Keratinocyte (primary cell): ENCODE data around the gene ZFYVE28. TPM values are rescaled to one million over a fixed set of nuclear protein-coding genes. Genes with fewer than 3 reads are reported as not detected.

Experiments used
- DNase-seq: peaks from one replicate; pipeline ENCODE4 v3.0.0-alpha.2; 2011; ENCODE audit warnings: low read depth, missing footprints, low spot score
- FAIRE-seq: peaks from 2 replicates; lab custom pipeline; 2011; peaks lifted over from hg19 to GRCh38; lab: Jason Lieb, UNC
- H2AFZ ChIP-seq: 2 replicates; pipeline ENCODE4 v1.6.0; 2012; ENCODE audit warnings: low read length, control low read depth, inconsistent platforms; ENCODE audit not compliant: control insufficient read depth
- H3K27ac ChIP-seq: 2 replicates; pipeline ENCODE4 v1.5.1; 2011; ENCODE audit warnings: low read length; ENCODE audit not compliant: control insufficient read depth, insufficient read depth
- H3K27me3 ChIP-seq: 3 replicates; pipeline ENCODE4 v1.6.0; 2011; ENCODE audit warnings: low read length; ENCODE audit not compliant: control insufficient read depth, insufficient read depth; ENCODE audit errors: extremely low read depth
- H3K36me3 ChIP-seq, 2 experiments: 2 replicates in 1 of 2; 3 replicates in 1 of 2; pipeline ENCODE4 v1.5.1; 2011; ENCODE audit warnings: low read length in 2 of 2, mild to moderate bottlenecking in 1 of 2; ENCODE audit not compliant: control insufficient read depth in 2 of 2, insufficient read depth in 2 of 2; ENCODE audit errors: extremely low read depth in 1 of 2
- H3K4me1 ChIP-seq: 3 replicates; pipeline ENCODE4 v1.5.1; 2011; ENCODE audit warnings: low read length; ENCODE audit not compliant: control insufficient read depth, insufficient read depth; ENCODE audit errors: extremely low read depth
- H3K4me2 ChIP-seq: 3 replicates; pipeline ENCODE4 v1.6.0; 2011; ENCODE audit warnings: low read depth, low read length; ENCODE audit not compliant: control insufficient read depth, insufficient read depth; ENCODE audit errors: extremely low read depth
- H3K4me3 ChIP-seq, 3 experiments: fragments of 200-600 bp in 1 of 3; sonication (generic) in 1 of 3; 2 replicates in 2 of 3; 3 replicates in 1 of 3; pipeline ENCODE4 v1.5.1; 2011 to 2016; ENCODE audit warnings: low read length in 3 of 3, mild to moderate bottlenecking in 3 of 3, control low read depth in 2 of 3, inconsistent platforms in 1 of 3, low read depth in 1 of 3, mixed read lengths in 1 of 3, mixed run types in 1 of 3, moderate library complexity in 1 of 3; ENCODE audit not compliant: control insufficient read depth in 2 of 3, insufficient read depth in 2 of 3; ENCODE audit errors: extremely low read depth in 1 of 3
- H3K79me2 ChIP-seq: 2 replicates; pipeline ENCODE4 v1.6.0; 2012; ENCODE audit warnings: low read length; ENCODE audit not compliant: control insufficient read depth, insufficient read depth
- H3K9ac ChIP-seq: 3 replicates; pipeline ENCODE4 v1.6.0; 2011; ENCODE audit warnings: low read length; ENCODE audit not compliant: control insufficient read depth, insufficient read depth; ENCODE audit errors: extremely low read depth
- H3K9me1 ChIP-seq: 3 replicates; pipeline ENCODE4 v1.6.0; 2011; ENCODE audit warnings: low read length; ENCODE audit not compliant: control insufficient read depth, insufficient read depth; ENCODE audit errors: extremely low read depth
- H3K9me3 ChIP-seq: 2 replicates; pipeline ENCODE4 v1.5.1; 2012; ENCODE audit warnings: low read depth, low read length; ENCODE audit not compliant: control insufficient read depth
- H4K20me1 ChIP-seq: 3 replicates; pipeline ENCODE4 v1.6.0; 2011; ENCODE audit warnings: low read length; ENCODE audit not compliant: control insufficient read depth, insufficient read depth; ENCODE audit errors: extremely low read depth
- CTCF ChIP-seq, 3 experiments: IDR thresholded peaks in 1 of 3; conservative IDR thresholded peaks in 1 of 3; optimal IDR thresholded peaks in 1 of 3; 2 replicates in 2 of 3; 3 replicates in 1 of 3; pipeline versions ENCODE3 to v1.5.1; 2011; ENCODE audit warnings: low read length in 3 of 3, mild to moderate bottlenecking in 3 of 3, moderate library complexity in 2 of 3, control low read depth in 1 of 3, inconsistent platforms in 1 of 3; ENCODE audit not compliant: insufficient read depth in 2 of 3; ENCODE audit errors: extremely low read depth in 1 of 3
- EZH2 ChIP-seq: IDR thresholded peaks from one replicate; pipeline ENCODE4 v1.6.1; 2012; ENCODE audit warnings: inconsistent platforms, mild to moderate bottlenecking, low read length, moderate library complexity
- dilution Hi-C: fragments of 300-500 bp; cut with MboI; formaldehyde crosslinking; loops from one replicate; pipeline ENCODE4 v1.7.0; 2020; ENCODE audit warnings: low sequenced_read_pairs; ENCODE audit not compliant: extremely low pct_ligation_motif_present
- polyA plus RNA-seq, 5 experiments: library from polyadenylated mRNA; depleted of rRNA in 3 of 5; stranded (reverse) in 3 of 5; stranded (forward) in 1 of 5; unstranded in 1 of 5; fragments of >200 nt; gene quantifications; 1 replicate in 1 of 5; 2 replicates in 3 of 5; 3 replicates in 1 of 5; pipeline versions ENCODE4 v1.2.1 to v1.2.3, GENCODE V29; 2011 to 2012; ENCODE audit warnings: missing spikeins in 2 of 5, low read depth in 1 of 5, low replicate concordance in 1 of 5

ZFYVE28 gene
- polyA plus RNA-seq, 1 donor (not counting 4 experiments of a cell fraction or from before 2014, with no cell fraction given) = 0.33 TPM

- FAIRE-seq = no peak
- no peak for TF ChIP-seq CTCF (optimal IDR thresholded peaks at IDR 0.05 in 1 of 3, IDR thresholded peaks at IDR 0.05 in 1 of 3, conservative IDR thresholded peaks at IDR 0.05 in 1 of 3; ENCODE audit: extremely low read depth in 1 of 3, insufficient read depth in 2 of 3, low read length in 3 of 3)
- no peak for TF ChIP-seq EZH2
- no peaks in the 10 kb centered on the region for H3K9me3 ChIP-seq
- peaks cover 5% of the 10 kb centered on the region for H4K20me1 ChIP-seq
- no peaks in the 10 kb centered on the region for H3K79me2 ChIP-seq
- H3K36me3 ChIP-seq = peaks cover 4 to 37% of the 10 kb centered on the region in 2 experiments
- H3K4me3 ChIP-seq = no peak overlapping the region
- no peaks in the 10 kb centered on the region for H3K9me1 ChIP-seq
- no peaks in the 10 kb centered on the region for H3K27me3 ChIP-seq
- H2AFZ ChIP-seq = no peak overlapping the region
- dilution Hi-C loops = no loop called here
- H3K9ac ChIP-seq = no peak overlapping the region
- no peak overlapping the region for H3K4me2 ChIP-seq
- no peaks in the 10 kb centered on the region for H3K4me1 ChIP-seq
- no peak overlapping the region for H3K27ac ChIP-seq
- no peak for DNase-seq
Observed at GRCh38 chr4:2253160-2254084, 165.0 kb downstream of the ZFYVE28 start.

- no peak overlapping the region for H3K9ac ChIP-seq
- H3K36me3 ChIP-seq = peaks cover 4 to 37% of the 10 kb centered on the region in 2 experiments
- no peaks in the 10 kb centered on the region for H3K4me1 ChIP-seq
- no peaks in the 10 kb centered on the region for H3K9me1 ChIP-seq
- H3K27ac ChIP-seq = no peak overlapping the region
- dilution Hi-C loops = no loop called here
- no peak overlapping the region for H3K4me2 ChIP-seq
- FAIRE-seq (no peak), DNase-seq (no peak)
- H3K27me3 ChIP-seq = no peaks in the 10 kb centered on the region
- H4K20me1 ChIP-seq = peaks cover 5% of the 10 kb centered on the region
- TF ChIP-seq EZH2 (no peak), CTCF (optimal IDR thresholded peaks at IDR 0.05 in 1 of 3, IDR thresholded peaks at IDR 0.05 in 1 of 3, conservative IDR thresholded peaks at IDR 0.05 in 1 of 3; ENCODE audit: extremely low read depth in 1 of 3, insufficient read depth in 2 of 3, low read length in 3 of 3) (no peak)
- no peak overlapping the region for H3K4me3 ChIP-seq
- H3K9me3 ChIP-seq = no peaks in the 10 kb centered on the region
- H3K79me2 ChIP-seq = no peaks in the 10 kb centered on the region
- no peak overlapping the region for H2AFZ ChIP-seq
Observed at GRCh38 chr4:2252530-2253091, 165.8 kb downstream of the ZFYVE28 start.
